GM12874 (cell line): ENCODE data around the gene C3orf20.

Source experiments
- TF ChIP-seq, protein P1 (sequence below): IDR thresholded peaks from 2 replicates; pipeline ENCODE4 v1.5.1; 2011; ENCODE audit warnings: low read depth, mild to moderate bottlenecking, control low read depth, low read length, moderate library complexity; ENCODE audit not compliant: insufficient read depth

The C3orf20 gene

DNA sequence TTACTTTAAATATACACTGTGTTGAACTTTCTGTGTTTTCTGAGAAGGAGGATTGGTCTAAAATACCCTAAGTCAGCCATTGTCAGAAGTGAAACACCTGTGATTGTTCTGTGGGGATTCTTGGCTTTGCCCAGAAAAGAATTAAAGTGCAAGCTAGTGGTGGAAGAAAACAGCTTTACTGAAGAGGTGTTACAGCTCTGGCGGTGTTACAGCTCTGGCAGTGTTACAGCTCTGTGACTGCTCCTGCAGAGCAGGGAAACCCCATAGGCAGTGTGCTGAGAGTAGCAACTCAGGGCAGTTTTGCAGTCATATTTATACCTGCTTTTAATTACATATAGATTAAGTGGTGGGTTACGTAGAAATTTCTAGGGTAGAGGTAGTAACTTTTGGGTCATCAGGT lies 66.6 kb downstream of the C3orf20 start:
- TF ChIP-seq, protein P1, sequence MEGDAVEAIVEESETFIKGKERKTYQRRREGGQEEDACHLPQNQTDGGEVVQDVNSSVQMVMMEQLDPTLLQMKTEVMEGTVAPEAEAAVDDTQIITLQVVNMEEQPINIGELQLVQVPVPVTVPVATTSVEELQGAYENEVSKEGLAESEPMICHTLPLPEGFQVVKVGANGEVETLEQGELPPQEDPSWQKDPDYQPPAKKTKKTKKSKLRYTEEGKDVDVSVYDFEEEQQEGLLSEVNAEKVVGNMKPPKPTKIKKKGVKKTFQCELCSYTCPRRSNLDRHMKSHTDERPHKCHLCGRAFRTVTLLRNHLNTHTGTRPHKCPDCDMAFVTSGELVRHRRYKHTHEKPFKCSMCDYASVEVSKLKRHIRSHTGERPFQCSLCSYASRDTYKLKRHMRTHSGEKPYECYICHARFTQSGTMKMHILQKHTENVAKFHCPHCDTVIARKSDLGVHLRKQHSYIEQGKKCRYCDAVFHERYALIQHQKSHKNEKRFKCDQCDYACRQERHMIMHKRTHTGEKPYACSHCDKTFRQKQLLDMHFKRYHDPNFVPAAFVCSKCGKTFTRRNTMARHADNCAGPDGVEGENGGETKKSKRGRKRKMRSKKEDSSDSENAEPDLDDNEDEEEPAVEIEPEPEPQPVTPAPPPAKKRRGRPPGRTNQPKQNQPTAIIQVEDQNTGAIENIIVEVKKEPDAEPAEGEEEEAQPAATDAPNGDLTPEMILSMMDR: no peak

DNA sequence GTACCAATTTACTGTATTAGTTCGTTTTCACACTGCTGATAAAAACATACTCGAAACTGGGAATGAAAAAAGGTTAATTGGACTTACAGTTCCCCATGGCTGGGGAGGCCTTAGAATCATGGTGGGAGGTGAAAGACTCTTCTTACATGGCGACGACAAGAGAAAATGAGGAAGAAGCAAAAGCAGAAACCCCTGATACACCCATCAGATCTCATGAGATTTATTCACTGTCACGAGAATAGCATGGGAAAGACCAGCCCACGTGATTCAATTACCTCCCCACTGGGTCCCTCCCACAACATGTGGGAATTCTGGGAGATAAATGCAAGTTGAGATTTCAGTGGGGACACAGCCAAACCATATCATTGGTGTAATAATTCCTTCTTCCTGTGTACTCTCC lies 69.6 kb downstream of the C3orf20 start:
- TF ChIP-seq, protein P1: no peak

DNA sequence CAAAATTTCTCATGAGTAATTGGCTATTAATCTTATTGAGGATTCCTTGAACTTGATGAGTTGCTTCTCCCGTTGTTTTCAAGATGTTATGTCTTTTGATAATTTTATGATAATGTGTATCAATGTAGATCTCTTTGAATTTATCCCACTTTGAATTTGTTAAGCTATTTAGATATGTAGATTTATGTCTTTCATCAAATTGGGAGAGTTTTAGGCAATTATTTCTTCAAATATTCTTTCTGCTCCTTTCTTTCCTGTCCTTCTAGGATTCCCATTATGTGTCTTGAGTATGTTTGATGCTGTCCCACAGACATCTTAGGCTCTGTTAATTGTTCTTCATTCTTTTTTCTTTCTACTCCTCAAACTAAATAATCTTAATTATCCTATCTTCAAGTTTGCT lies 75.7 kb downstream of the C3orf20 start:
- TF ChIP-seq, protein P1: no peak

DNA sequence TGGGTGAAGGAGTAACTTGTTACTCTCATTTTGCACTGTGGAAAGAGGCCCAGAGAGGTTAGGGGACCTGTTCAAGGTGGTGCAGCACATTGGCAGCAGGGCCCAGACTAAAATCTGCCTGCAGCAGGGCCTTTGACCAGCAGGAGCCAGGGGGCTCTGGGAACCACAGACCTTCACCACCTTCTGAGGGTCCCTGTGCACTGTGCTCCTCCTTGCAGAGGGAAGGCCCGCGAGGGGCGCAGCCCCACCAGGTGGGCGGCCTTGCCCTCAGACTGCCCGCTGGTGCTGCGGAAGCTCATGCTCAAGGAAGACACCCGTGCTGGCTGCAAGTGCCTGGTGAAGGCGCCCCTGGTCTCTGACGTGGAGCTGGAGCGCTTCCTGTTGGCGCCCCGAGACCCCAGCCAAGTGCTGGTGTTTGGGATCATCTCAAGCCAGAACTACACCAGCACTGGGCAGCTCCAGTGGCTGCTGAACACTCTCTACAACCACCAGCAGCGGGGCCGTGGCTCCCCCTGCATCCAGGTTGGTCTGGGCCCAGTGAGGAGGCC lies 82.3 kb downstream of the C3orf20 start:
- TF ChIP-seq, protein P1: no peak

DNA sequence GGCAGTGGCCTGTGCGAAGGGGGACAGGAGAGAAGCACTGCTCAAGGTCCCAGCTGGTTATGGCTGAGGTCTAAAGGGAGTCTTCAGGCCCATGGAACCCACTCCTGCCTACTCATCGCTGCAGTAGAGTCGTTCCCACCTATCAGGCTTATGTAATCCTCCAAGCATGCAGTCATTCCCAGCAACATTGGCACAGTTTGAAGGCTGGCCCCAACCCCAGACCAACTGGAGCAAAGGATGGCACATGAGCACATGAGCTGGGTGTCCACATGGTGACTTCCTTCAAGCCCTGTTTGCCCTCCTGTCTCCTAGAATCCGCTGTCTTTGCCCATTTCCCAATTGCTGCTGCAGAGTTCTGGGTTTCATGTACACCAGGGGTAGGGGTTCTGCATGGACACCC lies 83.4 kb downstream of the C3orf20 start:
- TF ChIP-seq, protein P1: no peak

DNA sequence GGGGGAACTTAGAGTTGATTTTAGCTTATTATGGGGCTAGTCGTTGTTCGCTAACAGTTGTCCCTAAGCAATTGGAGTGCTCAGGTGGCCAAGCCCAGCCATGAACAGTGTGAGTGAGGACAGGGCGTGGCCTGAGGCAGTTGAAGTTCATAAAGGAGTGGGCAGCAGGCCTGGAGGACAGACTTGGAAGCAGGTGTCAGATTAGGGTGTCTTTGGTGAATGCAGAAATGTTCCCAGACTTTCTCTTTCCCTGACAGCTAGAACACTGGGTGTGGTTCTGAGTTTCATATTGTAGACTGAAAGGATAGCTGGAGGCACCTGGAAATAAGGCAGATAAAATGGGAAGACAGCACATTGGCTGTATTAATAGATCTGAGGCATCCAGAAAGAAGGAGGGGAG lies 84.0 kb downstream of the C3orf20 start:
- TF ChIP-seq, protein P1: no peak

DNA sequence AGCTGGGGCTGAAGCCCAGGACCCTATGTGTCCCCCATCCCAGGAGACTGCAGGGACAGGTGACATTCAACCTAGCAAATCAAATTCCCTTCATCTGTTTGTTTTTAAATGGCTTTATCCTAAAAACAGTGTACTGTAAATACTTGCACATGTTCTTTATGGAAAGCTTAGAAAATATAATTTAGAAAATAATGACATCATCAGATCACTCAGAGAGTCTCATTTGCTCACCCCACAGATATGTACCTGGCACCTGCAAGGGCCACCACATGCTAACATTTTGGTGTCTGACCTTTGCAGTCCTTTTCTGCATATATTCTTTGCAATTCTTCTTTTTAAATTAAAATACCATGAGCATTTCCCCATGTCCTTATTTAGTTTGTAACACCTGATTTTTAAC lies 85.2 kb downstream of the C3orf20 start:
- TF ChIP-seq, protein P1: no peak
